ENCODE data around the gene ZNF135.

The ZNF135 gene

GRCh38 chr19:58047672-58048071 is 11.4 kb upstream of the ZNF135 start:
- DNase-seq = no peak

DNA sequence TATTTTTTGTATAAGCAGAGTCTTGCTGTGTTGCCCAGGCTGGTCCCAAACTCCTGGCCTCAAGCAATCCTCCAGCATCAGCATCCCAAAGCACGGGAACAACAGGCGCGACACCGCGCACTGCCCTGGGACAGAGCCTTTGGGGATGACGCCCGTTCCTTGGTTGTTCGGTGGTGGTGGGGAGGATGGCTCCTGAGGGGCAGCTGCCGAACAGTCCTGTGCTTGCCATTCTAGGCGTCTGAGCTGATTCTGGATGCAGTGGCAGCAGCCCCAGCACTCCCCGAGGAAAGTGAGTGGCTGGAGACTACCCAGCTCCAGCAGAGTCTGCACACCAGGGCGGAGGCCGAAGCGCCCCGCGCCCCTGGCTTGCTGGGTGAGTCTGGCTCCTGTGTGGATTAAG is 6.8 kb upstream of the ZNF135 start:
- no peak for DNase-seq

- DNase-seq = no peak
These were observed 5.5 kb upstream of the ZNF135 start for GRCh38 chr19:58053480-58054156.

DNA sequence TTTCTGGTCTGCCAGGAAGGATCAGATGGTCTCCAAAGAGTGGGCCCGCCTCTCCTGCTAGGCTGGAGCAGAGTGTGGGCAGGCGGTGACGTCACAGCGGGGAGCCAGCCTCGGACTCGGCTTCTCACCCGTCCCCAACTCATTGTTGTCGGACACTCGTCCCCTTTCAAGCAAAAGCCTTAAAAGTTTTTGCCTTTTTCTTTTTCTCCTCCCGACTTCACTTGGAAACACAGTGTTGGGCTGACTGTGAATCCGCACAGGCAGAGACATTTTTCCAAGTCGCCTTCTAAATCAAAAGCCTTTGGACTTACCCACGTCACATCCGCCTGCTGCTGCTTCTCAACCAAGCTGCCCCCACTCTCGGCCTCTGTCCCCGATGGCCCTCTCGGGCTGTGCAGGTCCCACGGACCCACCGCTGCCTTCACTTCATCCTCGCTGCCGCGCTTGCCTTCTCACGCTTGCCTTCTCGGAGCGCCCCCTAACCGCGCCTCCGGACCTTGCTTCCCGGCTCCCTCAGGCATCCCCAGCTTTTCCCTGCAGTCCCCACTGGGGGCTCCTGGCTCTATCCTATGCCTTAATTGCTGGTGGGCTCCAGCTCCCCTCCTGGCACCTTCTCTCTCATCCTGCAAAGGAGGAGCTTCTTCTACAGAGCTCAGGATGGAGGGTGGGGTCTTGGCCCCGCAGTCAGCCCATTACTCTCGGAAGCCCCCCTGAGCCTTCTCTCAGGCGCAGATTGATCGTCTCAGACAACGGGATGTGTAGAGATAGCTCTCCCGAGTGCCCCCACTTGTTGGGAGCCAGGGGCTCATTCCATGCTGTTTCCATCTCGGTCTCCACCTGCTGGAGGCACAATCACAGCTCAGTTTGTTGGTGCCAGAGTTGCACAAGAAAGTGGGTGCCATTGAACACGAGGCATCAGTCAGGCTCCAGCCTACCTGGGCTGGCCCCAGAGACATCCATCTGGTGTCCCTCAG is 3.9 kb upstream of the ZNF135 start:
- DNase-seq = no peak

GRCh38 chr19:58056261-58056660 is 2.8 kb upstream of the ZNF135 start:
- no peak for DNase-seq

DNA sequence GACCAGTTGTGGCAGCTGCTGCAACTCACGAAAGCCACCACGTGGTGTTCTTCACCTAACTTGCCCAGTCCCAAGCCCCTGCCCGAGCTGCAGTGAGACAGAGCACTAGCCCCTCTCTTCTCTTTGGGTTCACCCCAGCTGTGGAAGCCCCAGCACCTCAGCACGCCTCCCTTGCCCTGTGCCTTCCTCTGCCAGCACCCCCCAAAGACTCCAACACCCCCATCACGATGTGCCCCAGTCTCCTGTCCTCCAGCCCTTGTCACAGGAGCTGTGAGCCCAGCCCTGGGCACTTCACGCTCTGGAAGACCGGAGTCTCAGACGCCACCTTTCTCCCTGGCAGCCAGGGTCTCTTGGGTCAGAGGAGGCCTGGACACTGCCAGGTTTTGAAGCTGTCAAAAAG is 2.2 kb upstream of the ZNF135 start:
- DNase-seq = no peak

- DNase-seq = no peak
These were observed 615 bp upstream of the ZNF135 start for GRCh38 chr19:58058467-58058866.

GRCh38 chr19:58059671-58060078 is 593 bp downstream of the ZNF135 start:
- DNase-seq = no peak

DNA sequence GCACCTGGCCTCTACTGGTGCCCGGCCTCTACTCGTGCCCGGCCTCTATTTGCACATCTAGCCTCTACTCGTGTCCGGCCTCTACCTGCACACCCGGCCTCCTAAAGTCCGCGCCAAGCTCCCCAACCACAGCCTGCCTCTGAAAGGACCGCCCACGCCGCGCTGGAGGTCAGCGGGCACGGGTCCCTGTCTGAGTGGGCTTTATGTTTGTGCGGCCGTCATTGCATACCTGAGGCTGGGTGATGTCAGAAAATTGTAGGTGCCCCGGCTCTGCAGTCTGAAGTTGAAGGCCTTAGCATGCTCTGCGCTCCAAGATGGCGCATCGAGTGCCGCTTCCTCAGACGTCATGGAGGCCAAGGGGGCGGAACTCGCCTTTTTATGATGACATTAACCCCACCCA is 1.1 kb downstream of the ZNF135 start:
- DNase-seq = no peak

DNA sequence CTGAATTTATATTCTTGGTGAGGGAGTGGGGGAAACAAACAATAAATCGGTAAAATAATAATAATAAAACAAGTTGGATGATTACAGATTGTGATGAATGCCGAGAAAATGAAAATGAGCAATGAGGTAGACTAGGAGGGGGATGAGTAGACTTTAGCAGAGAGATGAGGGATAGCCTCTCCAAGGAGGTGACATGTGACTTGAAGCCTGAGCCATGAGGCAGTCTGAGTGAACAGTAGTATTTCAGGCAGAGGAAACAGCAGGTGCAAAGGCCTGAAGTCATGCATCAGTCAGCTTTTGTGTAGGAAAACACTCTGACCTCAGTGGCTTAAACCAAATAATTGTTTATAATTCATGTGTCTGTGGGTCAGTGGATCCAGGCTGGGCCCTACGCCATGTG is 4.6 kb downstream of the ZNF135 start:
- no peak for DNase-seq

- DNase-seq = no peak
These were observed 8.3 kb downstream of the ZNF135 start for GRCh38 chr19:58067240-58067912.

DNA sequence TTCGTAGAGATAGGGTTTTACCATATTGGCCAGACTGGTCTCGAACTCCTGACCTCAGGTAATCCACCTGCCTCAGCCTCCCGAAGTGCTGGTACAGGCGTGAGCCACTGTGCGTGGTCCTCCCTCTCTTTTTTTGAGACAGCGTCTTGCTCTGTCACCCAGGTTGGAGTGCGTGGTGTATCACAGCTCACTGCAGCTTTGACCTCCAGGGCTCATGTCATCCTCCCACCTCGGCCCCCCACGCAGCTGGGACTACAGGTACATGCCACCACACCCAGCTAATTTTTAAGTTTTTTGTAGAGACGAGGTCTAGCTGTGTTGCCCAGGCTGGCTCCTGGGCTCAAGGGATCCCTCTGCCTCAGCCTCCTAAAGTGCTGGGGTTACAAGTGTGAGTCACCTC is 20.7 kb downstream of the ZNF135 start:
- no peak for DNase-seq

DNA sequence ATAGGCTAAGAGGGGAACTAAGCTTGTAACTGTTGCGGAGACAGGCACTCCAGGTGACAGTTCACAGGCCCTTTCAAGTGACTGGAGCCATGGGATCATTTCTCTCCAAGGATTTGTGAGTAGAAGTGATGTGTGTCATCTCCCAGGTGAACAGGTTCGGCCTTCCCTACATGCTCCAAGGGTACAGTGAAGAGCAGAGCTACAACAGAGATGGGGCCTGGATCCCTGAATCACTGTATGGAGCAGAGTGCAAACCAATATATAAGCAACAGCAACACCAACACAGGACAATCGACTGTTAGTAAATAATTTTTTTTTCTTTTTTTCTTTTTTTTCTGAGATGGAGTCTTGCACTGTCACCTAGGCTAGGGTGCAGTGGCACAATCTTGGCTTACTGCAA is 23.9 kb downstream of the ZNF135 start:
- no peak for DNase-seq

DNA sequence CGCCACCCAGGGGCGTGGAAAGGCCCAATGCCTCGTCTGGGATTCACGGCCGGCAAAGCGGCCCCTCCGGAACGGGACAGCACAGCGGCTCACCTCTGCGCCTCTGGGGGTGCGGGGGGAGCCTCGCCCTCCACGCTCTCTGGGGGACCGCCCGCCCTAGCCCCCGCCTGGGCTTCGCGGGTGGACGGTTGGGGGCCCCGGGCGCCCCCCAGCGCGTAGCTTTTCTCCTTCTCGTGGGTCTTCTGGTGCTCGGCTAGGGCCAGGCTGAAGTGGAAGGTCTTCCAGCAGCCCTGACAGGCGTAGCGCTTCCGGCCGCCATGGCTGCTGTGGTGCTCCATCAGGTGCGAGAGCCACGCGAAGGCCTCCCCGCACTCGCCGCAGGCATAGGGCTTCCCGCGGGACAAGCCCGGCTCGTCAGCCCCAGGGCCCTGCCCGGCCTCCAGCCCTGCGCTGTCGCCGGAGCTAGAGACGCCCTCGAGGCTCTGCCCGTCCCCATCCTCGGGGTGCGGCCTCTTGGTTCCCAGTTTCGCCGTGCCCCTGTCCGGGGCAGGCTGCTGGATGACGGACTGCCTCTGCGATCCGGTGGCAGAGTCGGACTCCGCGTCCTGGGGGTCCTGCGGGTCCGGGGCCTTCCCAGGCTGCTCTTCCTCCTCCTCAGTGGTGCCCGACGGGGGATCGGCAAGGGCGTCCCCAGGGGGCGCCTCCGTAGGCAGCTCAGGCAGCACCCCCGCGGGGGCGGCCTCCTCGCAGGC is 25.7 kb downstream of the ZNF135 start:
- DNase-seq = no peak

GRCh38 chr19:58085348-58085875 is 26.3 kb downstream of the ZNF135 start:
- no peak for DNase-seq

GRCh38 chr19:58086825-58087710 is 28.0 kb downstream of the ZNF135 start:
- no peak for DNase-seq

- no peak for DNase-seq
These were observed 29.5 kb downstream of the ZNF135 start for GRCh38 chr19:58088521-58089052.

- no peak for DNase-seq
These were observed 30.8 kb downstream of the ZNF135 start for GRCh38 chr19:58089846-58090245.

- DNase-seq = no peak
These were observed 32.3 kb downstream of the ZNF135 start for GRCh38 chr19:58091251-58091995.

DNA sequence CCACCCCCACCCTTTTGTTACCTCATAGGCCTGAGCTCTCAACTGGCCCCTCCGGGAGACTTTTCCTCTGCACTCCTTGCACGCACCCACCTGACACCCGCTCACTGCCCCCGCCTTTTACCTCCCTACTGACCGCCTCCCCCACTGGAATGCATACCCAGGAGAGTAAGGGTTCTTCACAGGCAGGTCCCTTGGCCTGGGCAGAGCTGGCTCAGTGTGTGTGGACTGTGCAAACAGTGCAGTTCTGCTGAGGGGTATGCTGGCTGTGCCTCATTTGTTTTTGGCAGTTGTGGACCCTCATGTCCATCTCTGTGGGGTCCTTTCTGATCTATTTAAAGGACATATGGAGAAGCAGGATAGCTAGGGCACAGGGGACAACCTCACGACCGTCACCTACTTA is 34.0 kb downstream of the ZNF135 start:
- DNase-seq = no peak

- DNase-seq = no peak
These were observed 36.2 kb downstream of the ZNF135 start for GRCh38 chr19:58095328-58095727.
